Measurements from ENCODE around the gene ITPK1.

GRCh38 chr14:92922155-92922735 is 193.5 kb downstream of the ITPK1 start:
- TF ChIP-seq EZH2phosphoT487 (IDR thresholded peaks at IDR 0.05; ENCODE audit: borderline replicate concordance, low read depth, low read length) (no peak), CTCF (conservative IDR thresholded peaks at IDR 0.05; ENCODE audit: low read length) (no peak)

Data from OCI-LY7 (cell line).